Measurements from ENCODE around the gene STN1.
A peak's percentile ranks its signal among the peaks of the same experiment; 100 is the strongest.

Gene STN1

GRCh38 chr10:103882285-103883007 lies 35.5 kb downstream of the STN1 start:
- Histone ChIP-seq H3K27me3 (no peaks in the 10 kb centered on the region), H3K36me3 (no peaks in the 10 kb centered on the region), H3K4me3 (ENCODE audit: low read depth, low read length) (no peak overlapping the region), H3K4me1 (peaks cover 11% of the 10 kb centered on the region), H3K9me3 (no peaks in the 10 kb centered on the region)
- TF ChIP-seq CTCF (IDR thresholded peaks at IDR 0.05; ENCODE audit: low read depth, low read length) = no peak
- DNase-seq = peak; percentile 33

GRCh38 chr10:103881416-103882284 lies 36.3 kb downstream of the STN1 start:
- no peaks in the 10 kb centered on the region for H3K36me3 ChIP-seq
- DNase-seq = no peak
- TF ChIP-seq CTCF (IDR thresholded peaks at IDR 0.05; ENCODE audit: low read depth, low read length) = no peak

GRCh38 chr10:103879831-103880230 lies 38.2 kb downstream of the STN1 start:
- Histone ChIP-seq H3K4me1 (peaks cover 14% of the 10 kb centered on the region), H3K9me3 (no peaks in the 10 kb centered on the region), H3K27me3 (no peaks in the 10 kb centered on the region), H3K36me3 (no peaks in the 10 kb centered on the region), H3K4me3 (ENCODE audit: low read depth, low read length) (no peak overlapping the region)
- DNase-seq = no peak
- TF ChIP-seq CTCF (IDR thresholded peaks at IDR 0.05; ENCODE audit: low read depth, low read length) = no peak

More at GRCh38 chr10:103881416-103882284, 36.3 kb downstream of the STN1 start:
- H3K9me3 ChIP-seq = no peaks in the 10 kb centered on the region
- no peak overlapping the region for H3K4me3 ChIP-seq (ENCODE audit: low read depth, low read length)
- peaks cover 11% of the 10 kb centered on the region for H3K4me1 ChIP-seq
- H3K27me3 ChIP-seq = no peaks in the 10 kb centered on the region

GRCh38 chr10:103879409-103879808 lies 38.6 kb downstream of the STN1 start:
- no peak overlapping the region for H3K4me3 ChIP-seq (ENCODE audit: low read depth, low read length)
- H3K27me3 ChIP-seq = no peaks in the 10 kb centered on the region
- no peaks in the 10 kb centered on the region for H3K36me3 ChIP-seq
- peaks cover 18% of the 10 kb centered on the region for H3K4me1 ChIP-seq
- no peak for TF ChIP-seq CTCF (IDR thresholded peaks at IDR 0.05; ENCODE audit: low read depth, low read length)
- DNase-seq = no peak
- H3K9me3 ChIP-seq = no peaks in the 10 kb centered on the region

- Histone ChIP-seq H3K36me3 (no peaks in the 10 kb centered on the region), H3K27me3 (no peaks in the 10 kb centered on the region), H3K4me1 (peaks cover 18% of the 10 kb centered on the region), H3K4me3 (ENCODE audit: low read depth, low read length) (no peak overlapping the region), H3K9me3 (no peaks in the 10 kb centered on the region)
- TF ChIP-seq CTCF (IDR thresholded peaks at IDR 0.05; ENCODE audit: low read depth, low read length) = no peak
- no peak for DNase-seq
These were observed 40.1 kb downstream of the STN1 start for GRCh38 chr10:103877861-103878260.

GRCh38 chr10:103876155-103876554 lies 41.8 kb downstream of the STN1 start:
- no peak for TF ChIP-seq CTCF (IDR thresholded peaks at IDR 0.05; ENCODE audit: low read depth, low read length)
- H3K4me3 ChIP-seq (ENCODE audit: low read depth, low read length) = no peak overlapping the region
- no peaks in the 10 kb centered on the region for H3K9me3 ChIP-seq
- H3K36me3 ChIP-seq = no peaks in the 10 kb centered on the region
- peaks cover 8% of the 10 kb centered on the region; the same call in 1 of the 2 replicates for H3K4me1 ChIP-seq
- no peaks in the 10 kb centered on the region for H3K27me3 ChIP-seq
- DNase-seq = peak; percentile 32

All from BE2C (cell line).